Lower lobe of right lung (tissue), 2 donors: Measurements from ENCODE around the gene FRMD1. TPM values are rescaled to one million over a fixed set of nuclear protein-coding genes. Genes with fewer than 3 reads are reported as not detected.

Source experiments
- ATAC-seq, 2 donors: fragments of 200-7000 bp; cut with Tn5 transposase; one replicate each; pipeline ENCODE4 v1.9.1; 2020 to 2022; ENCODE audit warnings: mild to moderate bottlenecking in 2 of 2, moderate library complexity in 2 of 2
- DNase-seq: peaks from one replicate; pipeline ENCODE4 v3.0.0-alpha.2; 2020
- H3K27ac ChIP-seq: fragments of 200-600 bp; one replicate; pipeline ENCODE4 v1.8.0; 2022
- H3K27me3 ChIP-seq: fragments of 200-600 bp; one replicate; pipeline ENCODE4 v1.8.0; 2022; ENCODE audit warnings: low read depth
- H3K36me3 ChIP-seq: fragments of 200-600 bp; one replicate; pipeline ENCODE4 v1.8.0; 2022; ENCODE audit warnings: mild to moderate bottlenecking
- H3K4me1 ChIP-seq: fragments of 200-600 bp; one replicate; pipeline ENCODE4 v1.8.0; 2022
- H3K4me3 ChIP-seq: fragments of 200-600 bp; one replicate; pipeline ENCODE4 v1.8.0; 2022; ENCODE audit warnings: mild to moderate bottlenecking
- H3K9me3 ChIP-seq: fragments of 200-600 bp; one replicate; pipeline ENCODE4 v1.8.0; 2022
- CTCF ChIP-seq: fragments of 200-600 bp; IDR thresholded peaks from one replicate; pipeline ENCODE4 v1.8.0; 2022; ENCODE audit warnings: antibody characterized with exemption, mild to moderate bottlenecking
- intact Hi-C: fragments of 100-400 bp; cut with DNase I; formaldehyde crosslinking; loops from one replicate; pipeline ENCODE4 v1.11.0; 2022
- total RNA-seq: library from RNA; stranded (reverse); fragmentation: NEBNext Ultra II Directional; extraction: Animal tissue kit (Norgen Biotek cat#: 25700); gene quantifications from one replicate; pipeline ENCODE4 v1.2.1, GENCODE V29; 2021
- donor health status: DM: no; HTN: yes; CAD: no; lungs with severe emphysema.

FRMD1 gene
- total RNA-seq, 1 donor from 2014 or later: not detected

DNA sequence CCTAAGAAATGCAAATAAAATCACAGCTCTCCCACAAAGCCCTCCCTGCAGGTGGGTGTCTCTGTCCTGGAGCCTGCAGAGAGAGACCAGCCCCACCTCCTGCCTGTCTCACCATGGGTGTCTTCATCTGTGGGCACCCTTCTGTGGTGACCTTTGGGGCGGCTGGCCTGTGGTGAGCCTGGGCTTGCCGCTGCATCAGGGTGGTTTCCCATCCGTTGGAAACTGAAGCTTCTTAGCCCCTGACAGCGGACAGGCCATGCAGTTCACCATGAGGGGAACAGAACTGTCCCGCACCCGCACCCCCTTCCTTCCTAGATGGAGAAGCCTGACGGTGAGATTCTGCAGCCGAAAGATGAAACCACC lies 42.3 kb upstream of the FRMD1 start:
- Histone ChIP-seq H3K9me3 (no peaks in the 10 kb centered on the region), H3K27ac (no peak overlapping the region), H3K36me3 (no peaks in the 10 kb centered on the region), H3K4me1 (no peaks in the 10 kb centered on the region), H3K27me3 (no peaks in the 10 kb centered on the region), H3K4me3 (no peak overlapping the region)
- DNase-seq (no peak), ATAC-seq (no peak)
- intact Hi-C loops: no loop called here
- no peak for TF ChIP-seq CTCF

DNA sequence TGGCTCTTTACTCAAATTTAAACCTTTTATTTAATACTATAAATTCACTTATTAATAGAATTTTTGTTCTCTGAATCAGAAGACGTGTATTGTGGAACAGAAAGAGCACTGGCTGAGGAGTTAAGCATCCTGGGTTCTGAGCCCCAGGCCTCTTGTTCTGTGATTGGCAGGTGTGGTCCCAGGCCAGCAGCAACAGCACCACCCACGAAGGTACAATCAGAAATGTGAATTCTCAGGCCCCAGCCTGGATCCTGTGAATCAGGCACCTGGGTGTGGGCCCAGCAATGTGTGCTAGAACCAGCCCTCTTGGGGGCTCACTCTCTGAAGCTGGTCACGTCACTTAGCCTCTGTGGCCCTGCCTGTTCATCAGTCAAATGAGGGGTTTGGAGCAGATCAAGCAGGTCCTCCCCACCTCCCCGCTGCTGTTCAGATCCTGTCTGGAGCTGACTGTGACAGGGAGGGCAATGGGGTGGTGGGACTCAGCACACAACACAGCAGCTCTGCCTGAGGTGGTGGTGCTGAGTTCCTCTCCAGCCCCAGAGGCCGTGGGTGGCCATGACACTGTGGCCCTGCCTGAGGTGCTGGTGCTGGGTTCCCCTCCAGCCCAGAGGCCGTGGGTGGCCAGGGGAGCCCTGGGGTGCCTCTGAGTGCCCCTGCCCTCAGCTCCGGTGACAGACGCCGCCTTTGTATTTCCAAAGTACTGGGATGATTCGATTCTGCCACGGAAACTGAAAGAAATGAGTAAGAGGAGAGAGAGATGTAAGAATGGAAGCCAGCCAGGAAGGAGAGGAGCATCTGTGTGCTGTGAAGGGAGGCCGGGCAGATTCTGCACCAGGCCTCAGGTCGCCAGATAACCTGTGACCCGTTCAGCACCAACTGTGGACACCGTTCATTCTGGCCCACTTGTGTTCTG lies 41.6 kb upstream of the FRMD1 start:
- Histone ChIP-seq H3K4me1 (no peaks in the 10 kb centered on the region), H3K27me3 (no peaks in the 10 kb centered on the region), H3K36me3 (no peaks in the 10 kb centered on the region), H3K9me3 (no peaks in the 10 kb centered on the region), H3K4me3 (no peak overlapping the region), H3K27ac (no peak overlapping the region)
- ATAC-seq (no peak), DNase-seq (no peak)
- no peak for TF ChIP-seq CTCF
- intact Hi-C loops: no loop called here

DNA sequence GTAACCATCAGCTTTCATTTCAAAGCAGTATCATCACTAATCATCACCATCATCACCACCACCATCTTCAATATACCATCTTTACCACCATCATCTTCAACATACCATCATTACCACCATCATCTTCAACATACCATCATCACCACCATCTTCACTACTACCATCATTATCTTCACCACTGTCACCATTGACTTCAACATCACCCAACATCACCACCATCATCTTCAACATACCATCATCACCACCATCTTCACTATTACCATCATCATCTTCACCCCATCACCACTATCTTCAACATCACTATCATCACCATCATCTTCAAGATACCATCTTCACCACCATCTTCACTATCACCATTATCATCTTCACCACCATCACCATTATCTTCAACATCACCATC lies 40.5 kb upstream of the FRMD1 start:
- ATAC-seq: no peak
- Histone ChIP-seq H3K27ac (no peak overlapping the region), H3K4me1 (no peaks in the 10 kb centered on the region), H3K4me3 (no peak overlapping the region), H3K36me3 (no peaks in the 10 kb centered on the region), H3K27me3 (no peaks in the 10 kb centered on the region), H3K9me3 (no peaks in the 10 kb centered on the region)
- intact Hi-C loops: no loop called here
- DNase-seq: no peak
- no peak for TF ChIP-seq CTCF

GRCh38 chr6:168118935-168119334 lies 39.9 kb upstream of the FRMD1 start:
- intact Hi-C loops: no loop called here
- H3K27ac ChIP-seq: no peak overlapping the region
- DNase-seq: no peak

GRCh38 chr6:168117942-168118341 lies 38.9 kb upstream of the FRMD1 start:
- no peaks in the 10 kb centered on the region for H3K9me3 ChIP-seq
- no peak overlapping the region for H3K4me3 ChIP-seq
- no peaks in the 10 kb centered on the region for H3K27me3 ChIP-seq
- no peaks in the 10 kb centered on the region for H3K4me1 ChIP-seq
- no peak overlapping the region for H3K27ac ChIP-seq
- H3K36me3 ChIP-seq: no peaks in the 10 kb centered on the region
- no peak for TF ChIP-seq CTCF
- ATAC-seq (no peak), DNase-seq (no peak)
- intact Hi-C loops: no loop called here

More at GRCh38 chr6:168118935-168119334, 39.9 kb upstream of the FRMD1 start:
- Histone ChIP-seq H3K36me3 (no peaks in the 10 kb centered on the region), H3K27me3 (no peaks in the 10 kb centered on the region), H3K4me3 (no peak overlapping the region), H3K9me3 (no peaks in the 10 kb centered on the region), H3K4me1 (no peaks in the 10 kb centered on the region)
- TF ChIP-seq CTCF: no peak
- no peak for ATAC-seq
